Sigmoid colon (tissue), 4 donors: Measurements from ENCODE around the gene HADHA.

Experiments
- CTCF ChIP-seq, 4 experiments: fragments of 450-650 bp in 3 of 4; fragments of 200-600 bp in 1 of 4; IDR thresholded peaks; one replicate each; pipeline ENCODE4 v1.5.1; 2016 to 2019; ENCODE audit warnings: antibody characterized with exemption in 4 of 4, mild to moderate bottlenecking in 3 of 4, moderate library complexity in 2 of 4
- EP300 ChIP-seq, 4 donors: sonication (generic); formaldehyde crosslinking; IDR thresholded peaks; one replicate each; pipeline ENCODE4 v1.6.1; 2017; ENCODE audit warnings: antibody characterized with exemption in 4 of 4
- POLR2A ChIP-seq, 2 donors: fragments of 450-650 bp; IDR thresholded peaks; one replicate each; pipeline ENCODE4 v1.6.1; 2016; ENCODE audit warnings: antibody characterized with exemption in 2 of 2, mild to moderate bottlenecking in 2 of 2, moderate library complexity in 2 of 2
- POLR2AphosphoS5 ChIP-seq, 4 donors: sonication (generic); formaldehyde crosslinking; IDR thresholded peaks; one replicate each; pipeline ENCODE4 v1.6.1; 2017; ENCODE audit warnings: antibody characterized with exemption in 4 of 4

DNA sequence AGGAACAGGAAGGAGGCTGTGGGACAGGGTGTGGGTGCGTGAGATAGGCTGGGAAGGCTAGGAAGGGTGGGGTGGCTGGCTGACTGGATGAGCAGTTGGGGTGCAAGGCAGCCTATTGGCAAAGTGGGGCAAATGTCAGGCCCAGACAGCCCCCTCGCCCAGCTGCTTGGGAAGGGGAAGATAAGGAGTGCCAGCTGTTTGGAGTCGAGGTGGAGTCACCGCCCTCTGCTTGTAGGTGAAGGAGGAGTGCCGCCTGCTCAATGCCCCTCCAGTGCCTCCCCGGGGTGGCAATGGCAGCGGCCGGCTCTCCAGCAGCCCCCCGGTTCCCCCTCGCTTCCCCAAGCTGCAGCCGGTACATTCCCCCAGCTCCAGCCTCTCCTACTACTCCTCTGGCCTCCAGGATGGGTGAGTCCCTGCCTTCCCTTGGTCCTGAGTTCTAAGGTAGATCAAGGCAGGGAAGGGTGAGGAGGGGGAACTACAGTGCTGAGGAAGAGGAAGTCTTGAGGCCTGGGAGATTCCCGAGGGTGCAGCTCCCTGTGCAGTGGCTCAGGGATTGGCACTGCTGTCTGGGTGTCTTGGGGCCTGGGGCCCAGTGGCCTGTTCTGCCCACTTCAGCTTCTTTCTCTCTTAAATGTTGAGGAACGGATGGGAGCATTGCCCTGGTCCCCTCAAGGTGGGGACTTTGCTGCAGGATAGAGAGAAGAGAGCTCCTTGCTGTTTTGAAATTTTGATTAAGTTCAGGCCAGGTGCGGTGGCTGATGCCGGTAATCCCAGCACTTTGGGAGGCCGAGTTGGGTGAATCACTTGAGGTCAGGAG, 58.3 kb downstream of the HADHA start:
- no peak for TF ChIP-seq CTCF (IDR thresholded peaks at IDR 0.05)
- no peak for TF ChIP-seq POLR2AphosphoS5 (IDR thresholded peaks at IDR 0.05)
- TF ChIP-seq POLR2A (IDR thresholded peaks at IDR 0.05), result no peak
- no peak for TF ChIP-seq EP300 (IDR thresholded peaks at IDR 0.05)
